BE2C (cell line): Measurements from ENCODE around the gene ZNF804B.

Experiments
- DNase-seq: peaks from one replicate; pipeline ENCODE4 v3.0.0-alpha.2; 2020
- H3K27me3 ChIP-seq: fragments of 250-450 bp; sonication (Bioruptor Pico); 2 replicates; pipeline ENCODE4 v1.5.1; 2020; ENCODE audit warnings: mild to moderate bottlenecking
- H3K36me3 ChIP-seq: fragments of 250-450 bp; sonication (Bioruptor Pico); 2 replicates; pipeline ENCODE4 v1.5.1; 2020; ENCODE audit warnings: mild to moderate bottlenecking
- H3K4me1 ChIP-seq: fragments of 250-450 bp; sonication (Bioruptor Pico); 2 replicates; pipeline ENCODE4 v1.5.1; 2020
- H3K4me3 ChIP-seq: 2 replicates; pipeline ENCODE4 v1.5.1; 2011; ENCODE audit warnings: low read depth, low read length
- H3K9me3 ChIP-seq: fragments of 250-450 bp; sonication (Bioruptor Pico); 2 replicates; pipeline ENCODE4 v1.5.1; 2020
- TF ChIP-seq, protein P1 (sequence below): IDR thresholded peaks from 2 replicates; pipeline ENCODE4 v1.5.1; 2012; ENCODE audit warnings: mild to moderate bottlenecking, low read depth, low read length

ZNF804B gene

DNA sequence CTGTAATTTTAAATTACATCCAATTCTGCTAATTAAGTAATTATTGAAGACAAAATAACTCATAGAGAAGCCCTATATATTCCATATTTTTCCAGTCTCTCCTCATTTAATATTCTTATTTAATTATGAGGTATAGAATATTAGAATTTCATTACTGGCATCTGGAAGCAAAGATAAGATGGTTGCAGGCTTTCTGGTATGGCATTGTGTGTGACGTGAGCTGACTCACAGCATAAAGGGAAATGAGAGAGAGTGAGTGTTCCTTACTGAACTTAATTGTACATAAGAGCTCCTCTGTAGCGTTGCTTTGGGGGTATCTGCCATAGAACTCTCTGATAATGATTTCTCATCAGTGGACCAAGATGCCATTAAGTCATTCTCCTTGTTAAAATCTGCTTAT is 163.4 kb downstream of the ZNF804B start:
- Histone ChIP-seq H3K9me3 (no peaks in the 10 kb centered on the region), H3K27me3 (no peaks in the 10 kb centered on the region), H3K4me1 (peaks cover 2% of the 10 kb centered on the region; the same call in 1 of the 2 replicates), H3K4me3 (no peak overlapping the region), H3K36me3 (no peaks in the 10 kb centered on the region)
- peak; percentile 52 for DNase-seq
- TF ChIP-seq, protein P1, sequence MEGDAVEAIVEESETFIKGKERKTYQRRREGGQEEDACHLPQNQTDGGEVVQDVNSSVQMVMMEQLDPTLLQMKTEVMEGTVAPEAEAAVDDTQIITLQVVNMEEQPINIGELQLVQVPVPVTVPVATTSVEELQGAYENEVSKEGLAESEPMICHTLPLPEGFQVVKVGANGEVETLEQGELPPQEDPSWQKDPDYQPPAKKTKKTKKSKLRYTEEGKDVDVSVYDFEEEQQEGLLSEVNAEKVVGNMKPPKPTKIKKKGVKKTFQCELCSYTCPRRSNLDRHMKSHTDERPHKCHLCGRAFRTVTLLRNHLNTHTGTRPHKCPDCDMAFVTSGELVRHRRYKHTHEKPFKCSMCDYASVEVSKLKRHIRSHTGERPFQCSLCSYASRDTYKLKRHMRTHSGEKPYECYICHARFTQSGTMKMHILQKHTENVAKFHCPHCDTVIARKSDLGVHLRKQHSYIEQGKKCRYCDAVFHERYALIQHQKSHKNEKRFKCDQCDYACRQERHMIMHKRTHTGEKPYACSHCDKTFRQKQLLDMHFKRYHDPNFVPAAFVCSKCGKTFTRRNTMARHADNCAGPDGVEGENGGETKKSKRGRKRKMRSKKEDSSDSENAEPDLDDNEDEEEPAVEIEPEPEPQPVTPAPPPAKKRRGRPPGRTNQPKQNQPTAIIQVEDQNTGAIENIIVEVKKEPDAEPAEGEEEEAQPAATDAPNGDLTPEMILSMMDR: no peak

DNA sequence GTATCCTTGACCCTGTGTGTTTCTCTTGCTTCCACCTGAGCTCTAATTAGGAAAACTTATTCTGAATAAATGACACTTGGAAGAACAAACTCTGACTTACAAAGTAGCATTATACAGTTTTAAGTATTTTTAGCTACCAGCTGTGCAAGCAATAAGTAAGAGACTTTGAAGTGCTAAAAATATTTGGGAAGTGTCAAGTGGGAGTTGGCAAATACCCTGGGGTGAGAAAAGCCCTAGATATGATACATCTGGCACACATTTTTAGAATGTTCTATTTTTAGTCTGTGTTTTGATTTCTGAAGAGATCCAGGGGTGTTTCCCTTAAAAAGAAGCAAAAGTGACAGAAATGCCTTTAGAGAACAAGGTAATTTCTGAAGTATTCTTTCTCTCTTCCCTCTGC is 168.8 kb downstream of the ZNF804B start:
- no peak overlapping the region for H3K4me3 ChIP-seq
- DNase-seq: no peak
- no peaks in the 10 kb centered on the region; the same call in 1 of the 2 replicates for H3K4me1 ChIP-seq
- no peaks in the 10 kb centered on the region for H3K27me3 ChIP-seq
- no peaks in the 10 kb centered on the region for H3K36me3 ChIP-seq
- TF ChIP-seq, protein P1: no peak
- no peaks in the 10 kb centered on the region for H3K9me3 ChIP-seq

DNA sequence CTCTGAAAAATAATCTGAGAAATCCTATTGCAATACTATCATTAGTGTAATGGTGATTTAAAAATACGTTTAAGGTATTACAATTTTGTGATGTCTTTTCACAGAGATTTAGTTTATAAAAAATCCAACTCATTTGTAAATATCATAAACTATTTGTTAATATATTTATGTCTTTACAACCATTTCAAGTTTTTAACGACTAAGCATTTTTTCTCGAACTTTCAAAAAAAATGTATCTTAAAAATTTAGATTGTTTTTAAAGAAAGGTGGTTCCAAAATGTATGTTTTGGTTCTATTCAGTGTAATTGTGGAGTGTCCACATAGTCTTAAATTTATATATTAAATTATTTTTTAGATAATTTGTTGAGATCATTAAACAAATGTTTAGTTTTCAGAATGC is 170.2 kb downstream of the ZNF804B start:
- Histone ChIP-seq H3K4me1 (no peaks in the 10 kb centered on the region), H3K4me3 (no peak overlapping the region), H3K36me3 (no peaks in the 10 kb centered on the region), H3K9me3 (no peaks in the 10 kb centered on the region), H3K27me3 (no peaks in the 10 kb centered on the region)
- no peak for DNase-seq
- TF ChIP-seq, protein P1: no peak

DNA sequence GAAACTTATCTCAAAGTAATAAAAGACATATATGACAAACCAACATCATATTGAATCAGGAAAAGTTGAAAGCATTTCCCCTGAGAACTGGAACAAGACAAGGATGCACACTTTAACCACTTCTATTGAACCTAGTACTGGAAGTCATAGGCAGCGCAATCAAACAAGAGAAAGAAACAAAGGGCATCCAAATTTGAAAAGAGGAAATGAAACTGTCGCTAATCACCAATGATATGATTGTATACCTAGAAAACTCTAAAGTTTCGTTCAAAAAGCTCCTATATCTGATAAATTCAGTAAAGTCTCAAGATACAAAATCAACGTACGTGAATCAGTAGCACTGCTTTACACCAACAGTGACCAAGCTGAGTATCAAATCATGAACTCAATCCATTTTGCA is 173.8 kb downstream of the ZNF804B start:
- TF ChIP-seq, protein P1: no peak
- no peak for DNase-seq
- Histone ChIP-seq H3K36me3 (no peaks in the 10 kb centered on the region), H3K4me1 (no peaks in the 10 kb centered on the region), H3K4me3 (no peak overlapping the region), H3K9me3 (no peaks in the 10 kb centered on the region), H3K27me3 (peaks cover 8% of the 10 kb centered on the region; the same call in 1 of the 2 replicates)

DNA sequence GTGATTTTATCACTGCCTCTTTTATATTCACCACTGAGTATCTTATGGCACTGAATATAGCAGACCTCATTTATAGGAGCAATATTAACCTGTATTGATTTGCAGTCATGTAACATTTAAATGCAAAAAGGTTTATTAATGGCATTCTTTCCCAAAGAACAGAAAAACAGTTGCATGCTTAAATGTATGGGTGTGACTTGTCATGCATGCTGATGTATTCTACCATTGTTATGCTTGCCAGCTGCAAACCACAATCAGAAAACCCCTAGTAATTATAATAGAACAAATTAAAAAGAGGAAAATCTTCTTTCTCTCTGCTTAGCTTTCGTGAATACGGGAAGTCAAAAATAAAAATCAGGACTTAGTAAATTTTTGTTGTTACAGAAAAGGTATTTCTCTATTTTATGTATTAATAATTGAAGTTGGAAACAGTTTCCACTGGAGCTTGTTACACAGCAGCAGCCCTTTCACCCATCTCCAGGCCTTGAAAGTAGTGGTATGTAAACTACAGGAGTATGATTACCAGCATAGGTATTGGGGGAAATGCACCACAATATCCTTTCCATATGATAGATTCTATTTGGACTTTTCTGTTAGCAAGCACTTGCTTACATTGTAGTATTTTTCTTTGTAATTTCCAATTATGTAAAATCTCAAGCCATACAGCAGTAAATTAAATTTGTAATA is 183.5 kb downstream of the ZNF804B start:
- TF ChIP-seq, protein P1: no peak
- no peaks in the 10 kb centered on the region for H3K4me1 ChIP-seq
- H3K27me3 ChIP-seq: peaks cover 4% of the 10 kb centered on the region; the same call in 1 of the 2 replicates
- H3K36me3 ChIP-seq: no peaks in the 10 kb centered on the region
- no peaks in the 10 kb centered on the region for H3K9me3 ChIP-seq
- H3K4me3 ChIP-seq: no peak overlapping the region
- no peak for DNase-seq

DNA sequence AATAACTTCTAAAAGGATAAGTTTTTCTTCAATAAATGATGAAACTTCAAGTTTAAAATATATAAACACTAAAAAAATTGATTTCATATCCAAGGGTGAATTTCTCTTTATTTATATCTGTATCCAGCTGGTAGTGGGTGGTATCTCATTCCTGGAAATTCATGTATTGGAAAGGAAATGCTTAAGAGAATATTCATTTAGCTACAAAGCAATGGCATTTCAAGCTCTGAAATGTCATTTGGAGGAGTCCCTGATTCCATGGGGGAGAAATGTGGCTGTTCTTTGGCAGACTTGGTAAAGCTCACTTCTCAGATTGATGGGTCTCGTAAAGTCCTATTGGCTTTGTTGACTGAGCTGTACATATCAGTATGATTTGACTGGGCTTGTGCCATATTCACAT is 192.3 kb downstream of the ZNF804B start:
- no peaks in the 10 kb centered on the region for H3K9me3 ChIP-seq
- TF ChIP-seq, protein P1: no peak
- H3K36me3 ChIP-seq: no peaks in the 10 kb centered on the region
- H3K4me3 ChIP-seq: no peak overlapping the region
- DNase-seq: no peak
- H3K4me1 ChIP-seq: no peaks in the 10 kb centered on the region
- H3K27me3 ChIP-seq: no peaks in the 10 kb centered on the region
